Astrocyte (in vitro differentiated cells and primary cell): ENCODE data around the gene FXYD4.

Experiments
- EZH2 ChIP-seq: IDR thresholded peaks from 2 replicates; pipeline ENCODE4 v1.6.1; 2012; ENCODE audit warnings: mild to moderate bottlenecking, low read length, inconsistent platforms; ENCODE audit not compliant: insufficient read depth
- TF ChIP-seq, protein P1 (sequence below): IDR thresholded peaks from 2 replicates; pipeline ENCODE4 v1.5.1; 2011; ENCODE audit warnings: low read depth, mild to moderate bottlenecking, inconsistent platforms, low read length, moderate library complexity; ENCODE audit not compliant: insufficient read depth

DNA sequence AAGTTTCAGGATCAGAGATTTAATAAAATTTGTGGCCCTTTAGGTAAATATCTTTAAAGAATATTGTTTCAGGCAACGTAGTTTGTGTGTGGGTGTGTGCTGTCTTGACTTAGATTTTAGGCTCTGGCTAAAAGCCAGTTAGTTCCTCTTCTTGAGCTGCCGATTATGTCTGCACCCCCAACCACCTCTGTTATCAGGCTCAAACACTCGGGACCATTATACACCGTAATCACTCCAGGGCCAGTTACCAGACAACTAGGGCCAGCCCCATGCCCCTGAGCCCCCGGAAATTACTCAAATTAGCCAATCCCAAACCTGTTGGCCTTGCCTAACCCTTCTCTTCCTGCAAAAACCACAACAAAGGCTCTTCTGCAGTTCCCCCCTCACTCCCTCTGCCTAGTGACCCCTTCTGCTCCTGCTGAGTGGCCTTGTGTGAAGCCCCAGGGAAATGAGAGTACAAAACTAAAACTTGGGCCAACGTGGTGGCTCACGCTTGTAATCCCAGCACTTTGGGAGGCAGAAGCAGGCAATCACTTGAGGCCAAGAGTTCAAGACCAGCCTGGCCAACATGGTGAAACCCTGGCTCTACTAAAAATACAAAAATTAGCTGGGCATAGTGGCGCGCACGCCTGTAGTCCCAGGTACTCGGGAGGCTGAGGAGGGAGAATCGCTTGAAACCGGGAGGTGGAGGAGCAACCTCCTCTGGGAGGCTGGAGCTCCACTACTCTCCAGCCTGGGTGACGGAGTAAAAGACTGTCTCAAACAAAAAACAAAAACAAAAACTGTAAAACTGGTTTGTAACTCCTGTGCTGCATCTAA lies 46.7 kb downstream of the FXYD4 start:
- TF ChIP-seq, protein P1, sequence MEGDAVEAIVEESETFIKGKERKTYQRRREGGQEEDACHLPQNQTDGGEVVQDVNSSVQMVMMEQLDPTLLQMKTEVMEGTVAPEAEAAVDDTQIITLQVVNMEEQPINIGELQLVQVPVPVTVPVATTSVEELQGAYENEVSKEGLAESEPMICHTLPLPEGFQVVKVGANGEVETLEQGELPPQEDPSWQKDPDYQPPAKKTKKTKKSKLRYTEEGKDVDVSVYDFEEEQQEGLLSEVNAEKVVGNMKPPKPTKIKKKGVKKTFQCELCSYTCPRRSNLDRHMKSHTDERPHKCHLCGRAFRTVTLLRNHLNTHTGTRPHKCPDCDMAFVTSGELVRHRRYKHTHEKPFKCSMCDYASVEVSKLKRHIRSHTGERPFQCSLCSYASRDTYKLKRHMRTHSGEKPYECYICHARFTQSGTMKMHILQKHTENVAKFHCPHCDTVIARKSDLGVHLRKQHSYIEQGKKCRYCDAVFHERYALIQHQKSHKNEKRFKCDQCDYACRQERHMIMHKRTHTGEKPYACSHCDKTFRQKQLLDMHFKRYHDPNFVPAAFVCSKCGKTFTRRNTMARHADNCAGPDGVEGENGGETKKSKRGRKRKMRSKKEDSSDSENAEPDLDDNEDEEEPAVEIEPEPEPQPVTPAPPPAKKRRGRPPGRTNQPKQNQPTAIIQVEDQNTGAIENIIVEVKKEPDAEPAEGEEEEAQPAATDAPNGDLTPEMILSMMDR: no peak
- TF ChIP-seq EZH2: no peak
